ENCODE data around the gene CRIM1.

The CRIM1 gene

GRCh38 chr2:36459725-36460137 lies 104.2 kb downstream of the CRIM1 start:
- DNase-seq: no peak

- DNase-seq: no peak
These were observed 105.6 kb downstream of the CRIM1 start for GRCh38 chr2:36461039-36461681.

- DNase-seq: no peak
These were observed 106.8 kb downstream of the CRIM1 start for GRCh38 chr2:36462311-36462935.

- no peak for DNase-seq
These were observed 107.8 kb downstream of the CRIM1 start for GRCh38 chr2:36463365-36463764.

GRCh38 chr2:36464006-36464721 lies 108.6 kb downstream of the CRIM1 start:
- no peak for DNase-seq

GRCh38 chr2:36466135-36466534 lies 110.6 kb downstream of the CRIM1 start:
- DNase-seq: no peak

- DNase-seq: no peak
These were observed 113.0 kb downstream of the CRIM1 start for GRCh38 chr2:36468463-36469105.

GRCh38 chr2:36469106-36469477 lies 113.5 kb downstream of the CRIM1 start:
- DNase-seq: no peak

- DNase-seq: no peak
These were observed 114.1 kb downstream of the CRIM1 start for GRCh38 chr2:36469710-36470109.

GRCh38 chr2:36473230-36473629 lies 117.7 kb downstream of the CRIM1 start:
- no peak for DNase-seq

- DNase-seq: no peak
These were observed 120.8 kb downstream of the CRIM1 start for GRCh38 chr2:36476411-36476810.

GRCh38 chr2:36477315-36477714 lies 121.7 kb downstream of the CRIM1 start:
- no peak for DNase-seq

GRCh38 chr2:36477746-36478145 lies 122.2 kb downstream of the CRIM1 start:
- no peak for DNase-seq

- no peak for DNase-seq
These were observed 122.8 kb downstream of the CRIM1 start for GRCh38 chr2:36478332-36478738.

- DNase-seq: no peak
These were observed 123.4 kb downstream of the CRIM1 start for GRCh38 chr2:36478999-36479398.

GRCh38 chr2:36479406-36479805 lies 123.8 kb downstream of the CRIM1 start:
- no peak for DNase-seq

GRCh38 chr2:36480028-36480427 lies 124.5 kb downstream of the CRIM1 start:
- DNase-seq: no peak

- no peak for DNase-seq
These were observed 125.1 kb downstream of the CRIM1 start for GRCh38 chr2:36480636-36481035.

- DNase-seq: no peak
These were observed 126.1 kb downstream of the CRIM1 start for GRCh38 chr2:36481709-36482108.

GRCh38 chr2:36482576-36483214 lies 127.1 kb downstream of the CRIM1 start:
- DNase-seq: no peak

- no peak for DNase-seq
These were observed 127.7 kb downstream of the CRIM1 start for GRCh38 chr2:36483290-36483689.

GRCh38 chr2:36484454-36484853 lies 128.9 kb downstream of the CRIM1 start:
- no peak for DNase-seq

GRCh38 chr2:36485521-36485920 lies 129.9 kb downstream of the CRIM1 start:
- no peak for DNase-seq
